ENCODE measurements around the gene C18orf32.
A peak's percentile ranks its signal among the peaks of the same experiment; 100 is the strongest.

- TF ChIP-seq POLR2AphosphoS5 (IDR thresholded peaks at IDR 0.05) (peak; percentile 92), CTCF (IDR thresholded peaks at IDR 0.05) (no peak)
Measured at GRCh38 chr18:49486953-49487710, at the start of gene C18orf32.
